Calu3 (cell line): Measurements from ENCODE around the gene CKMT2. TPM values are rescaled to one million over a fixed set of nuclear protein-coding genes. Genes with fewer than 3 reads are reported as not detected.

Experiments
- Bru-seq: library from RNA; stranded (reverse); fragments of 400-500 nt; gene quantifications from one replicate; lab custom pipeline; 2021; lab: Mats Ljungman, UMichigan
- BruChase-seq, 2 experiments: library from RNA; stranded (reverse); fragments of 400-500 nt; gene quantifications; one replicate each; lab custom pipeline; 2021; lab: Mats Ljungman, UMichigan
- BruUV-seq: library from RNA; stranded (reverse); fragments of 400-500 nt; replicated peaks from 2 replicates; lab custom pipeline; 2021; lab: Mats Ljungman, UMichigan
- CTCF ChIA-PET: fragments of 300-600 bp; sonication (Branson Sonifier 250); formaldehyde crosslinking; loops from one replicate; lab custom pipeline; 2022; ENCODE audit warnings: antibody characterized with exemption; lab: Charles Lee
- DNase-seq: peaks from one replicate; pipeline ENCODE4 v3.0.0; 2022
- H3K27ac Mint-ChIP-seq: one replicate; pipeline ENCODE4 v1.8.0; 2022; ENCODE audit warnings: mixed read lengths; ENCODE audit not compliant: unreplicated experiment
- H3K27me3 Mint-ChIP-seq: one replicate; pipeline ENCODE4 v1.8.0; 2022; ENCODE audit warnings: mixed read lengths; ENCODE audit not compliant: unreplicated experiment
- H3K36me3 Mint-ChIP-seq: one replicate; pipeline ENCODE4 v1.8.0; 2022; ENCODE audit warnings: mild to moderate bottlenecking, moderate library complexity, mixed read lengths; ENCODE audit not compliant: insufficient read depth, unreplicated experiment
- H3K4me1 Mint-ChIP-seq: one replicate; pipeline ENCODE4 v1.8.0; 2022; ENCODE audit warnings: mild to moderate bottlenecking, low read depth, mixed read lengths; ENCODE audit not compliant: unreplicated experiment
- H3K4me3 Mint-ChIP-seq: one replicate; pipeline ENCODE4 v1.8.0; 2022; ENCODE audit warnings: mild to moderate bottlenecking, low read depth, moderate library complexity, mixed read lengths; ENCODE audit not compliant: unreplicated experiment
- H3K9me3 Mint-ChIP-seq: one replicate; pipeline ENCODE4 v1.8.0; 2022; ENCODE audit warnings: low read depth, mixed read lengths; ENCODE audit not compliant: unreplicated experiment
- CTCF ChIP-seq: fragments of 200-600 bp; IDR thresholded peaks from one replicate; pipeline ENCODE4 v1.8.0; 2022; ENCODE audit warnings: antibody characterized with exemption; ENCODE audit not compliant: unreplicated experiment
- intact Hi-C: fragments of 100-400 bp; cut with micrococcal nuclease; formaldehyde crosslinking; loops from one replicate; pipeline ENCODE4 v1.10.0; 2022; ENCODE audit not compliant: unreplicated experiment
- long read RNA-seq: library from polyadenylated mRNA; stranded (forward); transcript quantifications from one replicate; pipeline ENCODE4 v2.0.0, GENCODE V29; 2022
- total RNA-seq: library from RNA; stranded (reverse); gene quantifications from 2 replicates; pipeline ENCODE4 v1.2.3, GENCODE V29; 2022

CKMT2 gene
- total RNA-seq (0.24 TPM in 1 of 2 replicates, not detected in the other), Bru-seq, nascent RNA (percentile 33 among the genes with signal in this experiment), BruChase-seq, experiment 1, labeled RNA remaining after a 6-hour chase (percentile 37 among the genes with signal in this experiment), BruChase-seq, experiment 2, labeled RNA remaining after a 2-hour chase (percentile 33 among the genes with signal in this experiment)
- long read RNA-seq, partial matches to known transcripts: 0 of 38 reads
- long read RNA-seq, other reads (novel, unspliced or antisense): 38 of 38 reads

- no peaks in the 10 kb centered on the region for H3K9me3 Mint-ChIP-seq
- no TSS peak for BruUV-seq
- DNase-seq: no peak
- H3K4me1 Mint-ChIP-seq: no peaks in the 10 kb centered on the region
- TF ChIP-seq CTCF: no peak
- intact Hi-C loops: no loop called here
- H3K4me3 Mint-ChIP-seq: peak within 1 kb of the TSS; percentile 44
- peaks cover 4% of the 10 kb centered on the region for H3K36me3 Mint-ChIP-seq
- CTCF ChIA-PET: no interaction called here
- no peak within 1 kb of the TSS for H3K27ac Mint-ChIP-seq
- H3K27me3 Mint-ChIP-seq: no peaks in the 10 kb centered on the region
Measured at GRCh38 chr5:81233080-81233634, at the start of gene CKMT2. CKMT2 (plus strand) TSS chr5:81233322; CDS start chr5:81251133, 17,811 bp downstream.

- DNase-seq: no peak
- TF ChIP-seq CTCF: no peak
- H3K27ac Mint-ChIP-seq: no peak overlapping the region
- H3K4me3 Mint-ChIP-seq: no peak overlapping the region
- no peaks in the 10 kb centered on the region for H3K36me3 Mint-ChIP-seq
- H3K27me3 Mint-ChIP-seq: no peaks in the 10 kb centered on the region
- BruUV-seq: no TSS peak
- no peaks in the 10 kb centered on the region for H3K4me1 Mint-ChIP-seq
- intact Hi-C loops: no loop called here
- H3K9me3 Mint-ChIP-seq: no peaks in the 10 kb centered on the region
- CTCF ChIA-PET: no interaction called here
Measured at GRCh38 chr5:81183811-81184748, 49.0 kb upstream of the CKMT2 start.

GRCh38 chr5:81184749-81185110 is 48.4 kb upstream of the CKMT2 start:
- H3K9me3 Mint-ChIP-seq: no peaks in the 10 kb centered on the region
- TF ChIP-seq CTCF: no peak
- no peaks in the 10 kb centered on the region for H3K36me3 Mint-ChIP-seq
- no peaks in the 10 kb centered on the region for H3K4me1 Mint-ChIP-seq
- CTCF ChIA-PET: no interaction called here
- H3K27me3 Mint-ChIP-seq: no peaks in the 10 kb centered on the region
- H3K4me3 Mint-ChIP-seq: no peak overlapping the region
- H3K27ac Mint-ChIP-seq: no peak overlapping the region
- no peak for DNase-seq
- intact Hi-C loops: no loop called here
- no TSS peak for BruUV-seq

GRCh38 chr5:81187885-81188284 is 45.2 kb upstream of the CKMT2 start:
- Mint-ChIP-seq H3K9me3 (no peaks in the 10 kb centered on the region), H3K4me1 (no peaks in the 10 kb centered on the region), H3K27ac (no peak overlapping the region), H3K36me3 (no peaks in the 10 kb centered on the region), H3K27me3 (no peaks in the 10 kb centered on the region), H3K4me3 (no peak overlapping the region)
- intact Hi-C loops: no loop called here
- BruUV-seq: no TSS peak
- no peak for TF ChIP-seq CTCF
- DNase-seq: no peak
- CTCF ChIA-PET: no interaction called here
